Type B pancreatic cell (in vitro differentiated cells): Measurements from ENCODE around the gene HNF1B. TPM values are rescaled to one million over a fixed set of nuclear protein-coding genes. Genes with fewer than 3 reads are reported as not detected.
A peak's percentile ranks its signal among the peaks of the same experiment; 100 is the strongest.

Experiments
- DNase-seq: peaks from one replicate; pipeline ENCODE4 v3.0.0; 2021; ENCODE audit warnings: mixed read lengths; ENCODE audit not compliant: unreplicated experiment; ENCODE audit errors: extremely low spot score
- H3K27ac Mint-ChIP-seq: 2 replicates; pipeline ENCODE4 v1.8.0; 2021; ENCODE audit warnings: mild to moderate bottlenecking, mixed read lengths
- H3K27me3 Mint-ChIP-seq: 2 replicates; pipeline ENCODE4 v1.8.0; 2021; ENCODE audit warnings: mixed read lengths
- H3K36me3 Mint-ChIP-seq: 2 replicates; pipeline ENCODE4 v1.8.0; 2021; ENCODE audit warnings: mixed read lengths
- H3K4me1 Mint-ChIP-seq: one replicate; pipeline ENCODE4 v1.8.0; 2021; ENCODE audit warnings: mixed read lengths; ENCODE audit not compliant: unreplicated experiment
- H3K4me3 Mint-ChIP-seq: 2 replicates; pipeline ENCODE4 v1.8.0; 2021; ENCODE audit warnings: mild to moderate bottlenecking, mixed read lengths
- H3K9me3 Mint-ChIP-seq: 2 replicates; pipeline ENCODE4 v1.8.0; 2021; ENCODE audit warnings: mixed read lengths
- total RNA-seq: library from RNA; stranded (reverse); gene quantifications from 2 replicates; pipeline ENCODE4 v1.2.1, GENCODE V29; 2021; ENCODE audit warnings: low replicate concordance
- TF ChIP-seq, protein P1 (sequence below): fragments of 200-600 bp; sonication (generic); conservative IDR thresholded peaks from 2 replicates; pipeline ENCODE4 v1.5.0; 2021; ENCODE audit warnings: antibody characterized with exemption, mild to moderate bottlenecking

Gene HNF1B
- total RNA-seq, 1 donor from 2014 or later, result 19.0 TPM

- peaks cover 3% of the 10 kb centered on the region for H3K36me3 Mint-ChIP-seq
- DNase-seq, result no peak
Measured at GRCh38 chr17:37702598-37702997, 42.3 kb downstream of the HNF1B start.

GRCh38 chr17:37701496-37701898 is 43.4 kb downstream of the HNF1B start:
- Mint-ChIP-seq H3K27ac (peak overlapping the region; percentile 44), H3K9me3 (no peaks in the 10 kb centered on the region), H3K27me3 (peaks cover 7% of the 10 kb centered on the region), H3K36me3 (peaks cover 3% of the 10 kb centered on the region), H3K4me1 (peaks cover 12% of the 10 kb centered on the region), H3K4me3 (no peak overlapping the region)
- no peak for DNase-seq
- TF ChIP-seq, protein P1, sequence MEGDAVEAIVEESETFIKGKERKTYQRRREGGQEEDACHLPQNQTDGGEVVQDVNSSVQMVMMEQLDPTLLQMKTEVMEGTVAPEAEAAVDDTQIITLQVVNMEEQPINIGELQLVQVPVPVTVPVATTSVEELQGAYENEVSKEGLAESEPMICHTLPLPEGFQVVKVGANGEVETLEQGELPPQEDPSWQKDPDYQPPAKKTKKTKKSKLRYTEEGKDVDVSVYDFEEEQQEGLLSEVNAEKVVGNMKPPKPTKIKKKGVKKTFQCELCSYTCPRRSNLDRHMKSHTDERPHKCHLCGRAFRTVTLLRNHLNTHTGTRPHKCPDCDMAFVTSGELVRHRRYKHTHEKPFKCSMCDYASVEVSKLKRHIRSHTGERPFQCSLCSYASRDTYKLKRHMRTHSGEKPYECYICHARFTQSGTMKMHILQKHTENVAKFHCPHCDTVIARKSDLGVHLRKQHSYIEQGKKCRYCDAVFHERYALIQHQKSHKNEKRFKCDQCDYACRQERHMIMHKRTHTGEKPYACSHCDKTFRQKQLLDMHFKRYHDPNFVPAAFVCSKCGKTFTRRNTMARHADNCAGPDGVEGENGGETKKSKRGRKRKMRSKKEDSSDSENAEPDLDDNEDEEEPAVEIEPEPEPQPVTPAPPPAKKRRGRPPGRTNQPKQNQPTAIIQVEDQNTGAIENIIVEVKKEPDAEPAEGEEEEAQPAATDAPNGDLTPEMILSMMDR, result peak; percentile 64

More at GRCh38 chr17:37702598-37702997, 42.3 kb downstream of the HNF1B start:
- Mint-ChIP-seq H3K27me3 (peaks cover 8% of the 10 kb centered on the region), H3K9me3 (no peaks in the 10 kb centered on the region), H3K4me1 (peaks cover 8% of the 10 kb centered on the region), H3K4me3 (no peak overlapping the region), H3K27ac (peak overlapping the region; percentile 85)
- TF ChIP-seq, protein P1, result no peak

DNA sequence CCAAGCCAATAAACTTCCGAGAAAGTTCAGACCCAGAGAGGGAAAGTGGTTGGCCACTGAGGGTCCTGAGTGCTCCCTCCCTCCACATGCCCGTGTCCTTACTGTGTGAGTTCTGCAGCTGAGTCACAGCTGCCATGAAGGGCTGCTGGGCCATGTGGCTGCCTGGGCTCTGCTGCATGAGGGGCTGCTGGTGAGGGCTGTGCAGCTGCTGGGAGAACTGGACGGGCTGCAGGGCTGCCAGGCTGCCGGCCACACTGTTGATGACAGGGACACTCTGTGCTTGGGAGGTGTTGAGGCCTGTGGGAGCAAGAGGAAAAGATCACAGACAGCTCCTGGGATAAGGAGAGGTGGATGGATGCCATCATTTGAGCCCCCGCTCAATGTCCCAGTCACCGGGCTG is 44.0 kb downstream of the HNF1B start:
- TF ChIP-seq, protein P1, result no peak
- Mint-ChIP-seq H3K4me1 (peaks cover 12% of the 10 kb centered on the region), H3K4me3 (no peak overlapping the region), H3K36me3 (peaks cover 3% of the 10 kb centered on the region), H3K9me3 (no peaks in the 10 kb centered on the region), H3K27me3 (peaks cover 4% of the 10 kb centered on the region), H3K27ac (no peak overlapping the region)
- DNase-seq, result no peak

GRCh38 chr17:37699285-37699973 is 45.4 kb downstream of the HNF1B start:
- TF ChIP-seq, protein P1, result no peak
- no peak for DNase-seq
- Mint-ChIP-seq H3K4me3 (no peak overlapping the region), H3K4me1 (peaks cover 12% of the 10 kb centered on the region), H3K27me3 (peaks cover 4% of the 10 kb centered on the region), H3K27ac (peak overlapping the region; percentile 18), H3K36me3 (peaks cover 3% of the 10 kb centered on the region), H3K9me3 (peaks cover 3% of the 10 kb centered on the region)

GRCh38 chr17:37698911-37699255 is 46.0 kb downstream of the HNF1B start:
- TF ChIP-seq, protein P1, result no peak
- peaks cover 13% of the 10 kb centered on the region for H3K4me1 Mint-ChIP-seq

More at GRCh38 chr17:37698911-37699255, 46.0 kb downstream of the HNF1B start:
- peaks cover 4% of the 10 kb centered on the region for H3K27me3 Mint-ChIP-seq
- H3K36me3 Mint-ChIP-seq, result peaks cover 3% of the 10 kb centered on the region
- H3K4me3 Mint-ChIP-seq, result no peak overlapping the region
- DNase-seq, result no peak
- H3K27ac Mint-ChIP-seq, result peak overlapping the region; percentile 18
- H3K9me3 Mint-ChIP-seq, result peaks cover 4% of the 10 kb centered on the region
